Measurements from ENCODE around the gene AUTS2.

- no peak for TF ChIP-seq CTCF (IDR thresholded peaks at IDR 0.05 in 8 of 11, conservative IDR thresholded peaks at IDR 0.05 in 3 of 11)
- TF ChIP-seq POLR2A (IDR thresholded peaks at IDR 0.05) = no peak
- no peak for TF ChIP-seq POLR2AphosphoS5 (IDR thresholded peaks at IDR 0.05)
Observed at GRCh38 chr7:70763961-70764691, 1165.9 kb downstream of the AUTS2 start.

All from spleen (tissue), 7 donors.